Prostate gland (tissue), 2 donors: ENCODE measurements around the gene MT1F.

Experiments used
- POLR2A ChIP-seq: fragments of 450-650 bp; IDR thresholded peaks from one replicate; pipeline ENCODE4 v1.6.1; 2016; ENCODE audit warnings: antibody characterized with exemption, mild to moderate bottlenecking
- TF ChIP-seq, protein P1 (sequence below), 4 experiments: fragments of 200-600 bp in 2 of 4; fragments of 450-650 bp in 2 of 4; sonication (generic) in 2 of 4; IDR thresholded peaks; 1 replicate in 3 of 4; 2 replicates in 1 of 4; pipeline ENCODE4 v1.5.1; 2016 to 2019; ENCODE audit warnings: antibody characterized with exemption in 4 of 4, mild to moderate bottlenecking in 2 of 4, moderate library complexity in 2 of 4

DNA sequence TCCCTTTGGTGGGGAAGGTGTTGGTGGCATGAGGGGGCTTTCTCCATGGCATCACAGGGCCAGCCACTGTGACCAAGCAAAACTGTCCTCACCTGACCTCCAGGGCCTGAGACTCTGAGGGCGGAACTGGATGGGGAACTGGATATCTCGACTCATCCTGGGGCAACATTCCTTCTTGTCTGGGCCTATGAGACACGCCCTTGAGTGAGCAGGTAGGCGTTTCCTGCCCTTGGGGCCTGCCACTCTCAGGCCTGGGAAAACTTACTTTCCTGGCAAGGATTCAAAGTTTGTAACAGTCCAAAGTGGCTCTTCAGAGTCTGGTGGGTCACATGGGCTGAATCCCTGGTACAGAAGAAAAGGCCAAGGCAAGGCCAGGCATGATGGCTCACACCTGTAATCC, 34.1 kb downstream of the MT1F start:
- TF ChIP-seq, protein P1, sequence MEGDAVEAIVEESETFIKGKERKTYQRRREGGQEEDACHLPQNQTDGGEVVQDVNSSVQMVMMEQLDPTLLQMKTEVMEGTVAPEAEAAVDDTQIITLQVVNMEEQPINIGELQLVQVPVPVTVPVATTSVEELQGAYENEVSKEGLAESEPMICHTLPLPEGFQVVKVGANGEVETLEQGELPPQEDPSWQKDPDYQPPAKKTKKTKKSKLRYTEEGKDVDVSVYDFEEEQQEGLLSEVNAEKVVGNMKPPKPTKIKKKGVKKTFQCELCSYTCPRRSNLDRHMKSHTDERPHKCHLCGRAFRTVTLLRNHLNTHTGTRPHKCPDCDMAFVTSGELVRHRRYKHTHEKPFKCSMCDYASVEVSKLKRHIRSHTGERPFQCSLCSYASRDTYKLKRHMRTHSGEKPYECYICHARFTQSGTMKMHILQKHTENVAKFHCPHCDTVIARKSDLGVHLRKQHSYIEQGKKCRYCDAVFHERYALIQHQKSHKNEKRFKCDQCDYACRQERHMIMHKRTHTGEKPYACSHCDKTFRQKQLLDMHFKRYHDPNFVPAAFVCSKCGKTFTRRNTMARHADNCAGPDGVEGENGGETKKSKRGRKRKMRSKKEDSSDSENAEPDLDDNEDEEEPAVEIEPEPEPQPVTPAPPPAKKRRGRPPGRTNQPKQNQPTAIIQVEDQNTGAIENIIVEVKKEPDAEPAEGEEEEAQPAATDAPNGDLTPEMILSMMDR (IDR thresholded peaks at IDR 0.05) = no peak
- no peak for TF ChIP-seq POLR2A
